ENCODE results near the gene DYRK1A.

DYRK1A gene

DNA sequence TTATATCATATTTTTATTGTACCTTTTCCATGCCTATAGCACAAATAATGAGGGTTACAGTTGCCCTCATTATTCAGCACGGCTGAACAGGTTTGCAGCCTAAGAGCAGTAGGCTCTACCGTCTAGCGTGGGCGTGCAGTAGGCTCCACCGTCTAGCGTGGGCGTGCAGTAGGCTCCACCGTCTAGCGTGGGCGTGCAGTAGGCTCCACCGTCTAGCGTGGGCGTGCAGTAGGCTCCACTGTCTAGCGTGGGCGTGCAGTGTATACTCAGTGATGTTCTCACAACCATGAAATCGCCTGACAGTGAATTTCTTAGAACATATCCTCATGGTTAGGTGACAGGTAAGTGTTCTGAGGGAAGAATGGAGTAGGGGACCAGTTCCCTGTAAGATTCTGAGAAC lies 84.9 kb downstream of the DYRK1A start:
- DNase-seq, result no peak

DNA sequence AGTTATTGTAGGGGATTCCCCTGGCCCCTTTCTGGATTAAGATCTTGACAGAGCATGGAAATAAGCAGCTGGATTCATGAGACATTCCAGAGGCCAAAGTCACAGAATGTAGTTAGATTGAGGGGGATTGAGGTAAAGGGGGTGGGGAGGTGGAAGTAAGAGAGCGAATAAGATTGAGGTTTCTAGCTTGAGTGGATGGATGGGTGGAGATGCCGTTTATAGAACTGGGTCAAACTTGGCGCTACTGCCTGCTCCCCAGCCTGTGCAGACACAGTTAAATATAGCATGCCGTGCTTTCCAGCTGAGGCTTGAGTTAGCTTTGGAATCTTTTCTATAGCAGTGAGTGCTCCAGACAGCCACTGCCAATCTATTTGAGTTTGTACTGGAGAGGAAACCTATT lies 85.7 kb downstream of the DYRK1A start:
- no peak for DNase-seq

DNA sequence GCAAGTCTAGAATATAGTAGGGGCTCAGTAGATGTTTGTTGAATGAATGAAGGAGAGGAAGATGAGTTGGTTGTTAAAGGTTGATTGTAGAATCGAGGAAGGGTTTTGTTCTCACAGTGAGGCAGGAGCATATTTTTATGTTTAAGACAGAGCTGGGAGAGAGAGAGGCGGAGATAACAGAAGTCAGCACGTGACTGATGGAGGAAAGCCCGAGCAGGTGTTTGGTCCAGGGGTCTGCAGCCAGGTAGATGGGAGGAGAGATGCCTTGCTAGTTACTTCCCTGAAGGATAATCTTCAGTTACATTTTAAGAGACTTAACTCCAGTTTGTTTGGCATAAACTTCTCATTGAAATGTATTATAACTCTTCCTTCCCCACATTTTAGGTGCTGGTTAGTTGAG lies 86.8 kb downstream of the DYRK1A start:
- DNase-seq, result no peak

DNA sequence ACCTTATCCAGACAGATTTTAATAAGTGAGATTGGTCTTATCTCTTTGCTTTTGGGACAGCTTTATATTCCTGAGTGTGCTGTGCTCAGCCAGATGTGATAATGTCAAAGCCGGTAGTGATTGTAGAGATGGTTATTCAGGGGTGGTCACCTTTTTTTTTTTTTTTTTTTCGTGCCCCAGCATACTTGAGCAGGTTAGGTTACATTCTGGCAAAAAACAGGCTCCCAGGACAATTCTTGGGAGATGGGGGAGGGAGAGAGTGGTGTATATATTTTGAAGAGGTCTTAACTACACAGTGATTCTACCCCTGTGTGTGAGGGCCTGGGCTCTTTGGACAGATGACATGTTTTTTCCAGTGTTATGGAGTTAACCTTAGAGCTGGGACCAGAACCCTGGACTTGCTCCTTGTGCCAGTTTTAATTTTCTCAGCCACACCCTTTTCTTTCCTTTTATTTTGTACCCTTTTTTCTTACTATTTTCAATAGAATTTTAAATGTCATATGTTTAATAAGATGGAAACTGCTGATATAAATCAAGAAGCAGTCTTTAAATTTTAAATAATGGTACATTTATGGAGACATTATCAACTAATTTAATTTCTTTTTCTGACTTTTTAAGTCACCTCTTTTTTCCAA lies 88.4 kb downstream of the DYRK1A start:
- DNase-seq, result no peak

DNA sequence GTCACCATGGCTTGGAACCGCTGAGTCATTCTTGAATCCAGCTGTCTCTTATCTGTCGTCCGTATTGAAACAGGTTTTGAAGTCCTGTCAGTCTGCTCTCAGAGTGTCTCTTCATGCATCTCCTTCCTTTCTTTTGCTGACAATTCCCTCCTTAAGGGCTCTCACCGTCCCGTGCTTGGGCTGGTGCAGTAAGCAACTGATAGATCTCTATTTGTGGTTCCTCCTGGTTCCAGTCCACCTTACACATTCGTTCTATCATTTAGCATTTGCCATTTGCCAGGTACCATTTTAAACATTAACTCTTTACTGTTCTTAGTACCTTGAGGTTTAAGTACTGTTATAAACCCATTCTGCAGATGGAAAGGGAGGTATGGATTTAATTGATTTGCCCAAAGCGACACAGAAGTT lies 88.9 kb downstream of the DYRK1A start:
- no peak for DNase-seq

DNA sequence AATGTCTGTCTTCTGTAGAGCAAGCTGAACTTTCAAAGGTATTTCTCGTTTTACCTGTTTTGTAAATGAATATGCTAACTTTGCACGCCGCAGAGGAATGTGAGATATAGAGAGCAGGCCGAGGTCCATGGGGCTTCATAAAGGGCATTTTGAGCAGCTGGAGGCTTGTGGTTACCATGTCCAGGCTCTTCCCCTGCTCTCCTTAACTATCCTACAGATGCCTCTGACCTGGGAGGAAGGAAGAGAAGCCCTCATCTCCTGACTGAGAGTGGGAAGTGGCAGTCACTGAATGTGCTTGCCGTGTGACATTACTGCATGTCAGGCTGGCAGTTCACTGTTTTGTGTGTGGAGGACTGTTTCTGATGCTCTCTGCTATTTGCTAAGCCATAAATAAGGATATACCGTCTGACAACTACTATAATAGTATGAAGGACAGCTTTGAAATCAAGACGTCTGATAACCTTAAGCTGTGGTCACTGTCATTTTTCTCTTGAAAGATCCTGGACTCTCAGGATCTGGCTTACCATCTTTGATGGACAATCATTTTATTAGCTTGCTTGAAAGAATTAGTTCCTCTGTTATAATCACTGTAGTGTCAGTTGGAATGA lies 92.2 kb downstream of the DYRK1A start:
- DNase-seq, result no peak

DNA sequence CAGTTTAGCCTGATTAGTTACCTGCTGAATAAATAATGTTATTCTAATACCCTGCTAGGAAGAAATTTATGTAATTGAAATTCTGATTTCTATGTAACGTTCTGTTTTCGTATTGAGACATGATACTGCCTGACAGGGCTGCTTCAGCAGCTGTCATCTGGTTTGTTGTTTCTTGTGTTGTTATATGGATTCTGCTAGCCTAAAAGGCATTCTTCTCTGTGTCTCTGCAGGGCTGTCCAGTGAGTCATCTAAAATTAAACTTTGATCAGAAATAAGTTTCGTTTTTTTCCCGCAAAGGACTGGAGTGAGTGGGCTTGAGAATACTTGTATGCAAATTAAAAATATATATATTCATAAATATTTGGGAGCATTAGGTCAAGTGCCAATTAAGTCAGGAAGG lies 93.0 kb downstream of the DYRK1A start:
- no peak for DNase-seq

DNA sequence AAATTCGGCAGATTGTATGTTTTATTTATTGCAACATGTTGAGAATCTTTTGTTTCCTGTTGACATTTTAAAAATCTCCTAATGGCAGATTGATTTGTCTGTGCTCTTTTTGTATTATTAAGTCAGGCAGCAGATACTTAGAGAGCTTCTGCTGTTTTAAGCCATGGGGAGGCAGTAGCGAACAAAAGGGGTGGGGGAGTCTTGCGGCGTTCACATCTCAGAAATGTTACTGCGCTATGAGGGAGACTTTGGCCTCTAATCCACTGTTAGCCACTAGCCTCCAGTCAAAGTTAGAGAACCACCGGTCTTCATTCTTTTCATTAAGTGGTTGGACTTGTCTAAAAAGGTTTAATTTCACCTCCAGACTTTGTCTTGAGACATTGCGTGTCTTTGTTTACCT lies 93.6 kb downstream of the DYRK1A start:
- no peak for DNase-seq

DNA sequence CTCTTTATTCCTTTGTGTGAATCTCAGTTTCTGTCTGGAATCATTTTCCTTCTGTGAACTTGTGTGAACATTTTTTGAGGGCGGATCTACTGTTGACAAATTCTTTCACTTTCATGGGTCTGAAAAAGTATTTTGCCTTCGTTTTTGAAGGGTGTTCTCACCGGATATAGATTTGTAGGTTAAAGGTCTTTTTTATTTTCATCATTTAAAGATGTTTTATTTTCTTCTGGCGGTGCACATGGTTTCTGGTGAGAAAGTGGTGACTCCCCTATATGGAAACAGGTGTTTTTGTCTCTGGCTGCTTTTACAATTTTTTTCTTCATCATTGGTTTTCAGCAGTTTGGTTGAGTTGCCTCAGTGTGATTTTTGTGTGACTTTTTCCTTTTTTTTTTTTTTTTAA lies 94.9 kb downstream of the DYRK1A start:
- DNase-seq, result no peak

DNA sequence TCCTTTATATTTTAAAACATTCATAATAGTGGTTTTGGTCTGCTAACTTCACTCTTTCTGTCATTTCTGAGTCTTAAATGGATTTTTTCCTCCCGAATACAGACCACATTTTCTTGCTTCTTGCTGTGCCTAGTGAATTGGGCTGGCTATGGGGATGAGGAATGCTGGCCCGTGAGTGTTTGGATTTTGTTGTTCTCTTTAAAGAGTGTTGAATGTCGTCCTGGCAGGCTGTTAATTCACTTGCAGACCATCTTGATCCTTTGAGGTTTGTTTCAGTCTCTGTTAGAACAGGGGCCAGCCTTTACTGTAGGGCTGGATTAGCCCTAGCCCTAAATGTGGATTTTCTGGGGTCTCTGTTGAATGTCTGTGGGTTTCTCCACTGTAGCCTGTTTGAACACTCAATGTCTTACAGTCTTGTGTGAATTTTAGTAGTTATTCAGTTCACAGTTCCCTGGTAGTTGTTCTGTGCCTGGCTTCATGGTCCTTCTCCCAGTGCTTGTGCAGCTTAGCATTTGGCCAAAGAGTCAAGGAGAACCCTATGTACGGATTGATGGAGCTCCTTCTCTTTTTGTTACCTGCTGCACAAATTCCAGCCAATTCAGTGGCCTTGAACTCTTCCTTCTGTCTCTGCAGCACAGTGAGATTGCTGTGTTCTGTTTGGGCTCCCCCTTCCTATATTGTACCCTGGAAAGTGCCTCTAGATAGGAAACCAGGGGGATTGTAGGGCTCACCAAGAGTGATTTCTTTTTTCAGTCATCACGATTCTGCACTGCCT lies 95.7 kb downstream of the DYRK1A start:
- DNase-seq, result no peak

DNA sequence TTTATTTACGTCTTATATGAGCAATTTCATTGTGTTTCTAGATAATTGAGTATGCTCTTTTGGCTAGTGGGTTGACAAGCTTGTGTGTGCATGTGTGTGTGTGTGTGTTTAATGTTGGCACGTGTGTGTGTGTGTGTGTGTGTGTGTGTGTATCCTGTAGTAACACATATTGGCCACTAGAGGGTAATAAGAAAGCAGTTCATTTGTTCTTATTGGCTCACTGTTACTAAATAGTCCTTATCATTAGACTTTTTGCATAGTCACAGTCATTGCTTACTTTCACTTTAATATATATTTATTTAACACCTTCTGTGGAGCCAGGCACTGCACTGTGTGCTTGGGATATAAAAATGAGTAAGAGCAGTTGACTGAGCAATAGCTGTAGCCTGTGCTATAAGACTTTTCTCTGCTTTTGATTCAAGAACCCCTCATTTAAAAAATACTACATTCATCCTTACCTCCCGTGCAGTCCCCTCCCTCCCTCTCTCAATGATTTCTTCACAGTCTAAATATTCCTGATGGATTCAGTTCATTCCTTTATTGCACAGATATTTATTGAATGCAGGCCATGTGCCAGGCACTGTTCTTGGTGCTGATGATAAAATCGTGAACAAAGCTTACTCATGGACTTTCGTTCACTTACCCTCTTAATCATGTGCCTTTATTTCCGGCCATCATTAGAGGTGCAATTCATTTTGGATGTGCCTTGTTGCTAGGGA lies 96.7 kb downstream of the DYRK1A start:
- DNase-seq, result no peak

DNA sequence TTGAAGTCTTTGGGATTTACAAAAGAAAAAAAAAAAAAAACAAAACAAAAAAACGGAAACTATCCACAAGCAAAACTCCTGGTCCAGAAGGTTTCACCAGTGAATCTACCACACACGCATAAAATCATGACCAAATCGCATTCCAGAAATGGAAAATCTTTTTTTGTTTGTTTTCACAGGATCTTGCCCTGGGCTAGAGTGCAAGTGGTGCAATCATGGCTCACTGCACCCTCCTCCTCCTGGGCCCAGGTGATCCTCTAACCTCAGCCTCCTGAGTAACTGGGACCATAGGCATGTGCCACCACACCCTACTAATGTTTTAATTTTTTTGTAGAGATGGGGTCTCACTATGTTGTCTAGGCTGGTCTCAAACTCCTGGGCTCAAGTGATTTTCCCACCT lies 100.5 kb downstream of the DYRK1A start:
- no peak for DNase-seq

DNA sequence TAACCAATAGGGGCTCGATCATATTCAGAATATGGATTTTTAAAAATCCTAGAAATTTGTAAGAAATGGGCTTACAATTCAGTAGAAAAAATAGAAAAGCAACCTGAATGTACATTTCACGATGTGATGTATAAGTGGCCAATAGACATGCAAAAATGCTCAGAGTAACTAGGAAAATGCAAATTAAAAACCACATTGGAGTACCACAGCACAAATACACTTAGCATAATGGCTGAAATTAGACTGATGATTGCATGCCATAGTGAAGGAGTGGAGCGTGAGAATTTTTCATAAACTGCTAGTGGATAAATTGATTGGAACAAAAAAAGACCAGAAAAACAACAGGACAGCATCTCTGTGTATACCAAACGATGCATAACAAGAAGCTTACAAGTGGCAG lies 102.3 kb downstream of the DYRK1A start:
- no peak for DNase-seq

DNA sequence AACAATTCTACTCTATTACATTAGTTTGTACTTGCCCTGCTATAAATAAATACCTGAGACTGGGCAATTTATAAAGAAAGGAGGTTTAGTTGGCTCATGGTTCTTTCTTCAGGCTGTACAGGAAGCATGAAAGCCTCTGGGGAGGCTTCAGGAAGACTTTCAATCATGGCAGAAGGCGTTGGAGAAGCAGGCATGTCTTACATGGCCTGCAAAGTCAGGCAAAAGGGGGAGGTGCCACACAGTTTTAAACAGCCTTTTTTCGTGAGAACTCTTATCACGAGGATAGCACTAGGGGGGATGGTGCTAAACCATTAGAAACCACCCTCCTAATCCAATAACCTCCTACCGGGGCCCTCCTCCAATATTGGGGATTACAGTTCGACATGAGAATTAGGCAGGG lies 102.9 kb downstream of the DYRK1A start:
- DNase-seq, result no peak

DNA sequence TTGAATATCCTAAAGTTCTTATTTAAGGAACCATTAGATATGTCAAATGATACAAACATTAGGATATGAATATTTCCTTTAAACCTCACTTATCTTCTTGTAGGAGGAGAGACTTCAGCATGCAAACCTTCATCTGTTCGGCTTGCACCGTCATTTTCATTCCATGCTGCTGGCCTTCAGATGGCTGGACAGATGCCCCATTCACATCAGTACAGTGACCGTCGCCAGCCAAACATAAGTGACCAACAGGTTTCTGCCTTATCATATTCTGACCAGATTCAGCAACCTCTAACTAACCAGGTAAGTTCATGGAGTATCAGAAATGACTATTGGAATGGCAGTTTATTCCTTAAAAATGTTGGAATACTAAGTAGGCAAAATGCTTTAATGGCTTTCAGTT lies 106.0 kb downstream of the DYRK1A start:
- no peak for DNase-seq

DNA sequence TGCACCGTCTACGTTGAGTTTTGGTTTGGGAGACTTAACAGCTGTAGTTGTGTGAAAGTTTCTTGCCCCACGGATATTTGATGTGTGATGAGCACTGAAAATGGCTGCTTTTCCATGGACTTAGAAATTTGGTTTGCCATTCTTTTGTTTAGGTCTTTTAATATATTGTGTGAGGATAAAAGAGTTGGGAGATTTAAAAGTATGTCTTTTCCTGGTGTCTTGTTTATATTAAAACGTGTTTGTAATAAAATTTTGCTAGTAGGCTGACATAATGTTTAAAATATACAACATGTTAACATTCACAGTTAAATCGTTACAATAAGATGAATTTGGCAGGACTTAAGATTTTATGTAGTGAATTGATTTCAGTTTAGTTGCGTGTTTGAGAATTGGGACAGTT lies 106.9 kb downstream of the DYRK1A start:
- DNase-seq, result no peak

DNA sequence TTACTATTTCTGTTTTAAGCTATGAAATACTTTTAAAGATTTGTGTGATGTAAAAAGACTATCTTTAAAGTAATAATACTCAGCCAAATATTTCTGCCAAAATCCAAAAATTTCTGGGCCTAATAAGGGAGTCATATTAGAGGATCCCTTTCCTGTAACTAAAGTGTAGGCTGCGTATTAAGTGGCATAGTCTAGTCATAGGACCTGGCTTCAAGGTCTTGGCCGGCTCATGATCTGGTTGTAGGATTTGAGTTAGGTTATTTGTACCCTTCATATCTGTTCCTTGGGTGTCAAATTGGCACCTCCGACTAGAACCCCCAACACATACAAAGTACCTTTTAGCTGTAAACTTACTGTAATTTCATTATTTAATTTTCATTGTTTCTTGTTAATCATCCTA lies 107.8 kb downstream of the DYRK1A start:
- DNase-seq, result no peak

DNA sequence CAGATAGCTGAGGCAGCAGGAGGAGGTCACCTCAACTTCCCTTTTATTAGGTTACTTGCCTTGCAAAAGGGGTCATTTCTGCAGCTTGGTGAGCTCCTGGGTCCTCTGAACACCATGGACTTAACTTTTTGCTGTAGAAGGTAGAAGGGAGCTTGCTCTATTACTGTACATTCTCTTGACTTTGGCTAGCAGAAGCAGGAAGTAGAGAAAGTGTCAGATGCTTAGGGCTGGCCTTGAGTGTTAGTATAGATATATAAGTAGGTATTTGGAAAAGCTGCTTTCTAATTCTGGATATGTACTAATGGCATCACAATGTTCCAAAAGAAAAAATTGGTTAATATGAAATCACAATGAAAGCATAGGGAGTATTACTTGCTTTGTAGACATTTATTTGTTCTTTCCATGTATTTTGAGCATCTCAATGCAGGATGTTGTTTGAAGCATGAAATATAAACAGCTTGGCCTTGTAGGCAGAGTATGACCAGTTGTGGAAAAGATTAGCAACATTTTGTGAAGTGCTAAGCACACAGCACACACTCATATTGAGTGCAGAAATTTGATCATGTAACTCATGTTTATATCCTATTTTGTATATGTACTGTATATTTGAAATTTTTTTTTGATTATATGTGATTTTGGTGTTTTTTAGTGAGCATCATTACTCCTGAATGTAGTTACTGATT lies 108.8 kb downstream of the DYRK1A start:
- DNase-seq, result no peak

DNA sequence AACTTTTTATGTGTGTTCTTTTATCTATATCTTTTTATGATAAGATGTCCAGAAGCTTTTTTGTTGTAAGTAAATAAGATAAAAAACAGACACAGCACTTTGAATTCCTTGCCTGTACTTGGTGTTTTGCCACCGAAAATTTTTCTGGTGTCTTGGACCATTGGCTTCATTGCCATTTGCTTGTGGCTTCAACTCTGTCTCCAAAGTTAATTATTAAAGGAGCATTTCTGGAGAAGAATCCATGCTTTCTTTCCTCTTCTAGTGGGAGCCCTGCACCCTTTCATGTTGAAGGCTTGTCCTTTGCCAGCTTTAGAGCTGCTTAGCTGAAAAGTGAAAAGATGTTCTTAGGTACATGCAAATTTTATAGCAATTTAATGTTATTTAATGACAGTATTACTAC lies 112.2 kb downstream of the DYRK1A start:
- DNase-seq, result no peak

DNA sequence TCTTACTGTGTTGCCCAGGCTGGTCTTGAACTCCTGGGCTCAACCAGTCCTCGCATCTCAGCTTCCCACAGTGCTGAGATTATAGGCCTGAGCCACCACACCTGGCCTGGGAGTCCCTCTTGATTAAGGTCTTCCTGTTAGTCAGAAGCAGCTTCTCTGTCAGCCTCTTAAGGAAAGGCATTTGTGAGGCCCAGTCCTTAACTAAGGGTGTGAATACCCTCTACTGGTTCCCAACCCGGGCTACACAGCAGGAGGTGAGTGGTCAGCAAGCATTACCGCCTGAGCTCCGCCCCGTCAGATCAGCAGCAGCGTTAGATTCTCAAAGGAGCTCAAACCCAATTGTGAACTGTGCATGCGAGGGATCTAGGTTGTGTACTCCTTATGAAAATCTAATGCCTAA lies 117.2 kb downstream of the DYRK1A start:
- DNase-seq, result no peak

DNA sequence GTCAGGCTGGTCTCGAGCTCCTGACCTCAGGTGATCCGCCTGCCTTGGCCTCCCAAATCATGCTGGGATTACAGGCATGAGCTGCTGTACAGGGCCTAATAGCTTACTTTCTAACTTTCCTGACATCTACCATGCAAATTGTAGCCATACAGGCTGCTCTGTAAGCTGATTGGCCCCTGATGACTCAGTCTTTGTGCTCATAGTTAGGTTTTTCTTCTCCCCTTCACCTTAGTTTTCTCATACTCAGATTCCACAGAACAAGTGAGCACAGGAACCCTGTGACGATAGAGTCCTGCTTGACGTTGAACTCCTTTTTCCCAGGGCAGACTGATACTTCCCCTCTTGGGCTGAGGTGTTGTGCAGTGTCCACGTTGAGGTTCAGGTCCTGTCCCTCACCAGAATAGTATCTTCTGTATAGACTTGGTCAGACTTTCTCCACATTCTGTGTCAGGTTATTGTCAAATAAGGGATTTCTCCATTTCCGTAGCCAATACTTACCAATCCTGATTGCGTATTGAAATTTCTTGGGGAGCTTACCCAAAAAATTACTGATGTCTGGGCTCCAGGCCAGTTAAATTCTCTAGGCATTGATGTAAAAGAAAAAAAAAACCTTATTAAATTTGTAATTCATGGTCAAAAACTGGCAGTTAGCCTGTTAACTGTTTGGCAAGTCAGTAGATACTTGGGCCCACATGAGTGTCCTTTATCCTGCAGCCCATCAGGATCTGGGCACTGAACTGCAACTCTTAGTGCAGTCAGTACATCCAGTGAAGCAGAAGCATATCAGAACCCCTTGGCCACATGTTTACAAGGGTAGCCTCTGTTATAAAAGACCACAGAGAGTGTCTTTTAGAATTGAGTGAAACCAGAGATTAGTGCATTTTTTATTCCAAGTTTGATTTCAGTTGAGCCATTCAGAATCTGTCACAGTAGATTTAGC lies 118.2 kb downstream of the DYRK1A start:
- DNase-seq, result no peak

DNA sequence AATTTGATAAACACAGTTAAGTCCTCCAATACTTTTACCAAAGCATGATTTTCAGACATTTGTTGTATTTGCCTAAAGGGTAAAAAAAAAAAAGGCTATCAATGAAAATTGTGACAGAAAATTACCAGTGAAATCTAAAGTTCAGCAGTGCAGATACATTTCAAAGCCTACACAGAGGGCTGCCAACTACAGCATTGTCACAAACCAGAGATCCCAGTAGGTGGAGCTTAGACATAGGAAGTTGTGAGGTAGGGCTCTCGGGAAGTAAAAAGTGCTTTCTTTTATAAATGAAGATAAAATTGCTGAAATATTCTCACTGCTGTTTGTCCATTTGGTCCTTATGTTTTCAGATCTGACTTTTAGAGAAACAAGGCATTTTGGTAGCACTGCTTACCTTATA lies 123.0 kb downstream of the DYRK1A start:
- no peak for DNase-seq

Data from NCI-H146 (cell line).